HG03457 (cell line): ENCODE results near the gene CRACDL.
"Not testable (repeated sequence)": the region's sequence is repeated elsewhere in the genome, so short reads cannot be mapped to it uniquely, and the experiment has no call there.

Experiments used
- ATAC-seq: cut with Tn5 transposase; IDR thresholded peaks from one replicate; pipeline ENCODE4 v1.9.1; 2021; ENCODE audit warnings: moderate number of reproducible peaks; ENCODE audit not compliant: unreplicated experiment

Gene CRACDL

GRCh38 chr2:98886066-98886554 is 49.9 kb downstream of the CRACDL start:
- no peak for ATAC-seq

GRCh38 chr2:98884658-98885057 is 51.4 kb downstream of the CRACDL start:
- no peak for ATAC-seq

- no peak for ATAC-seq
Observed at GRCh38 chr2:98883780-98884211, 52.2 kb downstream of the CRACDL start.

- no peak for ATAC-seq
Observed at GRCh38 chr2:98882971-98883779, 52.9 kb downstream of the CRACDL start.

- ATAC-seq = no peak
Observed at GRCh38 chr2:98882368-98882767, 53.7 kb downstream of the CRACDL start.

- ATAC-seq = no peak
Observed at GRCh38 chr2:98881153-98881650, 54.8 kb downstream of the CRACDL start.

- ATAC-seq = no peak
Observed at GRCh38 chr2:98880266-98881152, 55.5 kb downstream of the CRACDL start.

GRCh38 chr2:98877658-98878057 is 58.4 kb downstream of the CRACDL start:
- ATAC-seq = not testable (repeated sequence)

GRCh38 chr2:98876741-98877140 is 59.3 kb downstream of the CRACDL start:
- ATAC-seq = no peak

GRCh38 chr2:98875746-98876145 is 60.3 kb downstream of the CRACDL start:
- no peak for ATAC-seq

- ATAC-seq = no peak
Observed at GRCh38 chr2:98875081-98875728, 60.8 kb downstream of the CRACDL start.

- no peak for ATAC-seq
Observed at GRCh38 chr2:98874186-98874689, 61.8 kb downstream of the CRACDL start.

GRCh38 chr2:98872526-98872925 is 63.5 kb downstream of the CRACDL start:
- no peak for ATAC-seq

GRCh38 chr2:98871506-98871905 is 64.5 kb downstream of the CRACDL start:
- ATAC-seq = no peak

GRCh38 chr2:98870516-98871158 is 65.4 kb downstream of the CRACDL start:
- no peak for ATAC-seq

- ATAC-seq = no peak
Observed at GRCh38 chr2:98869870-98870269, 66.2 kb downstream of the CRACDL start.

GRCh38 chr2:98869272-98869641 is 66.8 kb downstream of the CRACDL start:
- ATAC-seq = no peak

- no peak for ATAC-seq
Observed at GRCh38 chr2:98868548-98869271, 67.3 kb downstream of the CRACDL start.

GRCh38 chr2:98867539-98868309 is 68.3 kb downstream of the CRACDL start:
- ATAC-seq = no peak
